ENCODE data around the gene AGAP1. TPM values are rescaled to one million over a fixed set of nuclear protein-coding genes. Genes with fewer than 3 reads are reported as not detected.

AGAP1 gene
- total and polyA plus RNA-seq, 7 donors = 4.2 to 21.6 (median 16.6) TPM

- Histone ChIP-seq H3K36me3 (ENCODE audit: insufficient read depth in 1 of 2, low read depth in 1 of 2) (no peaks in the 10 kb centered on the region), H3K27me3 (ENCODE audit: insufficient read depth in 3 of 3, low read length in 2 of 3) (peaks cover 0 to 1% (median 0%) of the 10 kb centered on the region in 3 donors), H3K4me3 (no peak overlapping the region), H3K27ac (no peak overlapping the region), H3K4me1 (no peaks in the 10 kb centered on the region), H3K9me3 (no peaks in the 10 kb centered on the region)
- DNase-seq = no peak
- TF ChIP-seq, protein P1, sequence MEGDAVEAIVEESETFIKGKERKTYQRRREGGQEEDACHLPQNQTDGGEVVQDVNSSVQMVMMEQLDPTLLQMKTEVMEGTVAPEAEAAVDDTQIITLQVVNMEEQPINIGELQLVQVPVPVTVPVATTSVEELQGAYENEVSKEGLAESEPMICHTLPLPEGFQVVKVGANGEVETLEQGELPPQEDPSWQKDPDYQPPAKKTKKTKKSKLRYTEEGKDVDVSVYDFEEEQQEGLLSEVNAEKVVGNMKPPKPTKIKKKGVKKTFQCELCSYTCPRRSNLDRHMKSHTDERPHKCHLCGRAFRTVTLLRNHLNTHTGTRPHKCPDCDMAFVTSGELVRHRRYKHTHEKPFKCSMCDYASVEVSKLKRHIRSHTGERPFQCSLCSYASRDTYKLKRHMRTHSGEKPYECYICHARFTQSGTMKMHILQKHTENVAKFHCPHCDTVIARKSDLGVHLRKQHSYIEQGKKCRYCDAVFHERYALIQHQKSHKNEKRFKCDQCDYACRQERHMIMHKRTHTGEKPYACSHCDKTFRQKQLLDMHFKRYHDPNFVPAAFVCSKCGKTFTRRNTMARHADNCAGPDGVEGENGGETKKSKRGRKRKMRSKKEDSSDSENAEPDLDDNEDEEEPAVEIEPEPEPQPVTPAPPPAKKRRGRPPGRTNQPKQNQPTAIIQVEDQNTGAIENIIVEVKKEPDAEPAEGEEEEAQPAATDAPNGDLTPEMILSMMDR (IDR thresholded peaks at IDR 0.05) = no peak
- no peak for ATAC-seq
- intact Hi-C loops (cut with DNase I) = no loop called here
- 80 to 83% (median 83%) methylated on average over 8 of the region's 8 CpGs for WGBS, 3 donors
Observed at GRCh38 chr2:235956281-235956970, 462.6 kb downstream of the AGAP1 start.

- intact Hi-C loops (cut with DNase I) = no loop called here
- H3K9me3 ChIP-seq = no peaks in the 10 kb centered on the region
- H3K36me3 ChIP-seq (ENCODE audit: insufficient read depth in 1 of 2, low read depth in 1 of 2) = no peaks in the 10 kb centered on the region
- H3K27ac ChIP-seq = no peak overlapping the region
- TF ChIP-seq, protein P1 (IDR thresholded peaks at IDR 0.05) = no peak
- H3K27me3 ChIP-seq (ENCODE audit: insufficient read depth in 3 of 3, low read length in 2 of 3) = peaks cover 0 to 1% (median 0%) of the 10 kb centered on the region in 3 donors
- ATAC-seq = no peak
- no peaks in the 10 kb centered on the region for H3K4me1 ChIP-seq
- H3K4me3 ChIP-seq = no peak overlapping the region
- 90 to 95% (median 92%) methylated on average over 9 of the region's 9 CpGs for WGBS, 3 donors
- DNase-seq = no peak
Observed at GRCh38 chr2:235957251-235957650, 463.4 kb downstream of the AGAP1 start.

GRCh38 chr2:235958221-235958930 is 464.5 kb downstream of the AGAP1 start:
- no peaks in the 10 kb centered on the region for H3K4me1 ChIP-seq
- H3K27ac ChIP-seq = no peak overlapping the region
- peaks cover 0 to 1% (median 0%) of the 10 kb centered on the region in 3 donors for H3K27me3 ChIP-seq (ENCODE audit: insufficient read depth in 3 of 3, low read length in 2 of 3)
- WGBS, 3 donors = 77 to 84% (median 84%) methylated on average over 23 of the region's 23 CpGs
- intact Hi-C loops (cut with DNase I) = no loop called here
- no peaks in the 10 kb centered on the region for H3K9me3 ChIP-seq
- ATAC-seq = no peak
- no peaks in the 10 kb centered on the region for H3K36me3 ChIP-seq (ENCODE audit: insufficient read depth in 1 of 2, low read depth in 1 of 2)
- DNase-seq = no peak
- TF ChIP-seq, protein P1 (IDR thresholded peaks at IDR 0.05) = no peak
- no peak overlapping the region for H3K4me3 ChIP-seq

DNA sequence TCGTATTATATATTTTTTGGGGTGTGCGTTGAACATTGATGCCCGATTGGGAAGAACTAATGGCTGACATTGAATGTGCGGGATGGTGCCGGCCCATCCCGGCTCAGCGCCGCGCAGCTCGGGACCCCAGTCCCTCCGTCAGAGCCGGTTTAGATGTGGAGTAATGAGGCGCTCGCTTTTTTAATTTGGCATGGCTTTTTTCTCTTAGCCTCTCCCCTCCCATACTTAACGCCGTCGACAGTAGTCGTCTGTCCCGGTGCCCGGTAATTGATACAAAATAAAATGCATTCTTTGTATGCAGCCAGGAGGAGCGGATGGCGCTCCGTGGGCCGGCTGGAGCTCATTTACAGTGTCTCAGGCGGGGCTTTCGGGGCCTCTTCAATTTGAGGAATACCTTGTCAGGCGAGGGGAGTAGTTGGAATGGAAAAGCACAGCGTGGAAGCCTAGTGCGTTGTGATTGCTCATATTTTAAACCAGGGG is 465.1 kb downstream of the AGAP1 start:
- no peaks in the 10 kb centered on the region for H3K27me3 ChIP-seq (ENCODE audit: insufficient read depth in 3 of 3, low read length in 2 of 3)
- H3K4me1 ChIP-seq = no peaks in the 10 kb centered on the region
- intact Hi-C loops (cut with DNase I) = no loop called here
- no peak overlapping the region for H3K27ac ChIP-seq
- H3K36me3 ChIP-seq (ENCODE audit: insufficient read depth in 1 of 2, low read depth in 1 of 2) = no peaks in the 10 kb centered on the region
- WGBS, 3 donors = 66 to 83% (median 76%) methylated on average over 29 of the region's 29 CpGs
- H3K4me3 ChIP-seq = no peak overlapping the region
- DNase-seq = no peak
- H3K9me3 ChIP-seq = no peaks in the 10 kb centered on the region
- ATAC-seq = no peak
- TF ChIP-seq, protein P1 (IDR thresholded peaks at IDR 0.05) = no peak
